Measurements from ENCODE around the gene ZBTB7C. TPM values are rescaled to one million over a fixed set of nuclear protein-coding genes. Genes with fewer than 3 reads are reported as not detected.
A peak's percentile ranks its signal among the peaks of the same experiment; 100 is the strongest.

Gene ZBTB7C
- total and polyA plus RNA-seq, 2 of the 4 experiments (the other 2 are of a cell fraction), result not detected

DNA sequence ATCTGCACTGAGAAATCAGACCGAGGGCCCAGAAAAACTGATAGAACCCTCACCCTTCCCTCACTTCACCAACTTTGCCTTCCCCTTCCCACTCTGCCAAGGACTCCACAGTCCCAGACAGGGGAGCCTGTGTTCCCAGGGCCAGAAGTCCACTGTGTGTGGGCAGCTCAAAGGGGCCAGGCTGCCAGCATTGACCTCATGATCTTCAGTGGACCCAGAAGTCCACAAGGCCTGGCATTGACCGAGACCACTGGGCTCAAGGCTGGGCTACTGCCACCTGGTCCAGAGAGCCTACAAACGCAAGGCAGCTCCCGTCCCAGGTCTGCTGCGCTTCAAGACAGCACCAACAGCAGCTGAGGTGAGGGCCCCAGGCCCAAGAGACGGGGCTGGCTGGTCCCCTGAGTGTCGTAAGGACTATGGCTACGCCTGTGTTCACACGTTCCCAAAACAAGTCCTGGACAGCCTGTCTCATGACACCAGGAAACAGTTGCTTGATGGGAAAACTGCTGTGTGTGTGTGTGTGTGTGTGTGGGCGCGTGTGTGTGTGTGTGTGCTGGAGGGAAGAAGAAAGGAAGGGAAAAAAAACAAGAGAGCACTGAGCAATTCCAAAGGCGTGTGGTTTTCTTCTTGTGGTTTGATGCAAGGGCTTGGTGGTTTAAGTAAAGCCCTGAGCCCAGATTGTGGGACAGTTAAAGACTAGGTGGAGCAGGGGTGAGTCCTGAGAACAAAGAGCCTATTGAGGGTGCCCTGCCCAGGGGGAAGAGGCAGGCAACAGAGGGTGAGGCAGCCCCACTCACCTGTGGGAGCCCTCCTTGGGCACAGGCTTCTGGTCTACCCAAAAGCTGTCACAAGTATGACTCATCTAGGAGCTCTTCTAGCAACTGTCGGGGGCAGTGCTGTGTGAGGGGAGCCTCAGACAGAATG lies 46.6 kb upstream of the ZBTB7C start:
- Histone ChIP-seq H2BK120ac (ENCODE audit: low read depth, low read length) (0 out of 2 replicates have a peak overlapping the region, but pooled peaks have one; percentile 19), H2AK9ac (replicated peaks; ENCODE audit: low read depth, low read length, poor library complexity) (no peak overlapping the region), H3K56ac (ENCODE audit: extremely low read depth, insufficient read depth, low read length) (no peak overlapping the region), H3K4me1 (ENCODE audit: control insufficient read depth, insufficient read depth, low read length) (peaks cover 6% of the 10 kb centered on the region), H4K5ac (ENCODE audit: low read depth, low read length) (no peak overlapping the region), H2AK5ac (ENCODE audit: low read depth, low read length) (no peak overlapping the region), H3K79me1 (ENCODE audit: low read depth in 1 of 2, low read length in 2 of 2) (no peaks in the 10 kb centered on the region), H4K20me1 (ENCODE audit: insufficient read depth, low read length) (0 out of 2 replicates have a peak, but pooled peaks cover 5% of the 10 kb centered on the region), H3K4me2 (ENCODE audit: low read depth, low read length) (no peak overlapping the region), H3K27ac (ENCODE audit: insufficient read depth, low read length) (no peak overlapping the region), H3K36me3 (ENCODE audit: control insufficient read depth, insufficient read depth, low read length) (no peaks in the 10 kb centered on the region), H3K9me3 (ENCODE audit: control insufficient read depth, insufficient read depth, low read length) (no peaks in the 10 kb centered on the region), H3K27me3 (ENCODE audit: control insufficient read depth, insufficient read depth, low read length) (peaks cover 49% of the 10 kb centered on the region), H3K4me3 (ENCODE audit: insufficient read depth, low read depth, low read length) (no peak overlapping the region), H2BK15ac (ENCODE audit: low read depth, low read length) (no peak overlapping the region), H2AFZ (replicated peaks; ENCODE audit: low read length, poor library complexity) (peak overlapping the region; percentile 70), H3K9ac (ENCODE audit: low read depth, low read length) (no peak overlapping the region), H3K18ac (ENCODE audit: low read depth, low read length) (no peak overlapping the region), H2BK5ac (ENCODE audit: low read depth, low read length, poor library complexity, severe bottlenecking) (no peak overlapping the region), H3K14ac (replicated peaks; ENCODE audit: low read depth, low read length) (no peak overlapping the region), H4K91ac (ENCODE audit: insufficient read depth, low read depth, low read length) (no peak overlapping the region), H4K8ac (ENCODE audit: low read depth in 2 of 2, low read length in 2 of 2) (no peak overlapping the region), H3K23ac (ENCODE audit: low read depth, low read length) (no peak overlapping the region), H3K4ac (ENCODE audit: low read depth, low read length) (peak overlapping the region; percentile 39; the same call in 1 of the 2 replicates), H3K9me1 (ENCODE audit: insufficient read depth, low read length) (no peaks in the 10 kb centered on the region; the same call in 1 of the 2 replicates), H2BK20ac (ENCODE audit: low read depth, low read length) (no peak overlapping the region)
- no TSS peak for BruUV-seq (replicated peaks)
- dilution Hi-C loops (cut with HindIII; ENCODE audit: low sequenced_read_pairs, unreplicated experiment) (no loop called here), in situ Hi-C loops (cut with MboI; ENCODE audit: low sequenced_read_pairs) (no loop called here), intact Hi-C loops (cut with micrococcal nuclease) (no loop called here)
- CTCF ChIA-PET, result interaction anchor here (1.0 to 1.3 kb wide), 3 partner anchors 9 to 14 kb away, joined by 3 to 9 read pairs (median 3); no protein-coding TSS in a partner anchor
- POLR2A ChIA-PET (ENCODE audit: unreplicated experiment), result no interaction called here
- peak; percentile 89 for DNase-seq
- TF ChIP-seq BHLHE40 (IDR thresholded peaks at IDR 0.05; ENCODE audit: low read depth, low read length), result peak; percentile 49; the same call in 1 of the 2 replicates
- no peak for TF ChIP-seq POLR2A (IDR thresholded peaks at IDR 0.05; ENCODE audit: low read depth, low read length)
- TF ChIP-seq NFE2L2 (IDR thresholded peaks at IDR 0.05; ENCODE audit: low read depth, low read length), result no peak
- TF ChIP-seq CHD1 (IDR thresholded peaks at IDR 0.05; ENCODE audit: low read depth, low read length), result no peak
- TF ChIP-seq, protein P1, sequence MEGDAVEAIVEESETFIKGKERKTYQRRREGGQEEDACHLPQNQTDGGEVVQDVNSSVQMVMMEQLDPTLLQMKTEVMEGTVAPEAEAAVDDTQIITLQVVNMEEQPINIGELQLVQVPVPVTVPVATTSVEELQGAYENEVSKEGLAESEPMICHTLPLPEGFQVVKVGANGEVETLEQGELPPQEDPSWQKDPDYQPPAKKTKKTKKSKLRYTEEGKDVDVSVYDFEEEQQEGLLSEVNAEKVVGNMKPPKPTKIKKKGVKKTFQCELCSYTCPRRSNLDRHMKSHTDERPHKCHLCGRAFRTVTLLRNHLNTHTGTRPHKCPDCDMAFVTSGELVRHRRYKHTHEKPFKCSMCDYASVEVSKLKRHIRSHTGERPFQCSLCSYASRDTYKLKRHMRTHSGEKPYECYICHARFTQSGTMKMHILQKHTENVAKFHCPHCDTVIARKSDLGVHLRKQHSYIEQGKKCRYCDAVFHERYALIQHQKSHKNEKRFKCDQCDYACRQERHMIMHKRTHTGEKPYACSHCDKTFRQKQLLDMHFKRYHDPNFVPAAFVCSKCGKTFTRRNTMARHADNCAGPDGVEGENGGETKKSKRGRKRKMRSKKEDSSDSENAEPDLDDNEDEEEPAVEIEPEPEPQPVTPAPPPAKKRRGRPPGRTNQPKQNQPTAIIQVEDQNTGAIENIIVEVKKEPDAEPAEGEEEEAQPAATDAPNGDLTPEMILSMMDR (conservative IDR thresholded peaks at IDR 0.05; ENCODE audit: low read depth, low read length), result no peak
- peak; percentile 61 for ATAC-seq (ENCODE audit: low read depth)
- WGBS, 2 experiments (ENCODE audit: extremely low coverage in 2 of 2, insufficient read length in 1 of 2), result 70% methylated on average over 7 of the region's 13 CpGs; no CpG with 5 or more reads in 1 of the 2 experiments
